Skin of body (tissue), 2 donors: Measurements from ENCODE around the gene ANKH. TPM values are rescaled to one million over a fixed set of nuclear protein-coding genes. Genes with fewer than 3 reads are reported as not detected.
"Not testable (repeated sequence)": the region's sequence is repeated elsewhere in the genome, so short reads cannot be mapped to it uniquely, and the experiment has no call there.

Experiments used
- DNase-seq: peaks from one replicate; lab custom pipeline; 2025; lab: John Stamatoyannopoulos, UW
- total RNA-seq: library from RNA; depleted of rRNA; stranded (reverse); fragments of >200 nt; gene quantifications from one replicate; pipeline ENCODE4 v1.2.3, GENCODE V29; 2014

Gene ANKH
- total RNA-seq, 1 donor from 2014 or later, result 23.2 TPM

- no peak for DNase-seq
Measured at GRCh38 chr5:14859150-14859549, 12.4 kb downstream of the ANKH start.

DNA sequence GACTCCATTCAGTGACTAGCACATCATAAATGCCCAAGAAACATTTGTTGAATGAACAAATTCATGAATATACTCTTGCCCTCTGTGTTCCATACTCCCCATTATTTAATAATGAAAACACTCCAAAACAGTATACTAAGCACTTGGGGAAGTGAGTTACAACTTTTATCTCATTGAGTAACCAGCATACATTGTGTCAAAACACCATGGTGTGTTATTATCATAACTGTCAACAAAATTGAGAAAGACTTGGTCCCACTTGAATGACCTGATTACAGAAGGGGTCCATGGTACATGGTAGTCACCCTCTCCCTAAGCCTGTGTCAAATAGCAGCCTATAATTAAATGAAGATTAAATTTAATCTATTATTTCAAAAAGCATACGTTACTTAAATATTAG is 16.2 kb downstream of the ANKH start:
- no peak for DNase-seq

DNA sequence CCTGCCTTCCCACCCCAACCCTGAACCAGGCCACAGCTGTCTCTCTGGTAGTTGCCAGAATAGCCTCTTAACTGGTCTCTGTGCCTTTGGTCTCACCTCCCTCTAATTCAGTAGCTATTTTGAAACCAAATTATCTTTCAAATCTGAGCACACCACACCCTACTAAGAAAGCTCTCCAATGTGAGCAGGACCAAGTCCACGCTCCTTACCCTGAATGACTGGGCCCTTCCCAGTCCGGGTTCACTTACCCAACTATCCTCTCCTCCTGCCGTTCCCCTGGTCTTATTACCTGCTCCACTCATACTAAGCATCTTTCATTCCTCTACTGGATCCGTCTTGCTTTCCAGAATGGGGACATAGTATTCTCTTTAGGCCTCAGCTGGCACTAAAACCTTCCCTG is 16.8 kb downstream of the ANKH start:
- no peak for DNase-seq

DNA sequence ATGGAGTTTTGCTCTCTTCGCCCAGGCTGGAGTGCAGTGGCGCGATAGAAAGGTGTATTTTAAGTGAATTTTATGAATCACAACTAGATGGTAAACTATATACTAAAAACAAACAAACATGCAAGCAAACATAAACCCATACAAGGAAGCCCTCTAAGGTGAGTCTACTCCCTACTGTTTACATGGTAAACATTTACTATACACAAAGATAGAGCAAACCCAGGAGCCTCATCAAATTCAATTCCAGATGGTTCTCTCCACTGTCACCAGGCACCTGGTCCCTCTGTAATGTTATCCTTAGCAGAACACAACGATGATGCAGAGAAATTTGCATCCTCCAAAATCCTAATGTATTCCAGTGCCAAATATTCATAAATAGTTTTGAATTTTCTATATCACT is 17.9 kb downstream of the ANKH start:
- no peak for DNase-seq

- DNase-seq, result no peak
Measured at GRCh38 chr5:14852779-14853178, 18.8 kb downstream of the ANKH start.

DNA sequence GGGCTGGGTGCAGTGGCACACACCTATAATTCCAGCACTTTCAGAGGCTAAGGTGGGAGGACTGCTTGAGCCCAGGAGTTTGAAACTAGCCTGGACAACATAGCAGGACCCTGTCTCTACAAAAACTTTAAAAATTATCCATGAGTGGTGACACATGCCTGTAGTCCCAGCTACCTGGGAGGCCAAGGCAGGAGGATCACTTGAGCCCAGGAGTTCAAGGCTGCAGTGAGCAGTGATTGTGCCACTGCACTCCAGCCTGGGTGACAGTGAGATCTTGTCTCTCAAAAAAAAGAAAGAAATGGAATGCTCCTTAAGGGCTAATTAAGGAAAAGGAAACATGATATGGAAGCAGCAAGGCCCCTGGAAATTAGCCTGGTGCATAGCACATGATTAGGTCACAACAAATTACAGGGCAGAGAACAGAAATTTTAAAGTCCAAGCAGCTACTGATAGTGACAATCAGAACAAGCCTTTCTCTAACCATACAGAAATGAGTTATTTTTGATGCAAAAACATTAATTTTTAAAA is 19.5 kb downstream of the ANKH start:
- DNase-seq, result no peak

DNA sequence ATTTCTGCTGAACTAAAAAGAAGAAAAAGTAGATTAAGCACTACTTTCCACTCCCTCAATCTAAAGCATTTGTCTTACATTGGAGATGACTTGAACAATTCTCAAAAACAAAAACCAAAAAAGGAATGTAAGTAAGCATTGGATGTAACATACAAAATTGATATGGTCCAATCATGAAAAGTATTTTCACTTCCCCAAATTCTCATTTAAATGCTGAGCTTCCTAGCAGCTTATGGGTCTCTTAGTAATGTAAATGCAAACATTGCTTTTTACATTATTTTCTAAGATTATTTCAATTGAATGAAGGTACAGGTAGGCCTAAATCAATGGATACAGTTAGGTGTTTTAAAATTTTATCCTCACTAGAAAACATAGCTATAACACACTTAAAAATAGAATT is 20.0 kb downstream of the ANKH start:
- DNase-seq, result no peak

GRCh38 chr5:14851050-14851419 is 20.5 kb downstream of the ANKH start:
- DNase-seq, result no peak

DNA sequence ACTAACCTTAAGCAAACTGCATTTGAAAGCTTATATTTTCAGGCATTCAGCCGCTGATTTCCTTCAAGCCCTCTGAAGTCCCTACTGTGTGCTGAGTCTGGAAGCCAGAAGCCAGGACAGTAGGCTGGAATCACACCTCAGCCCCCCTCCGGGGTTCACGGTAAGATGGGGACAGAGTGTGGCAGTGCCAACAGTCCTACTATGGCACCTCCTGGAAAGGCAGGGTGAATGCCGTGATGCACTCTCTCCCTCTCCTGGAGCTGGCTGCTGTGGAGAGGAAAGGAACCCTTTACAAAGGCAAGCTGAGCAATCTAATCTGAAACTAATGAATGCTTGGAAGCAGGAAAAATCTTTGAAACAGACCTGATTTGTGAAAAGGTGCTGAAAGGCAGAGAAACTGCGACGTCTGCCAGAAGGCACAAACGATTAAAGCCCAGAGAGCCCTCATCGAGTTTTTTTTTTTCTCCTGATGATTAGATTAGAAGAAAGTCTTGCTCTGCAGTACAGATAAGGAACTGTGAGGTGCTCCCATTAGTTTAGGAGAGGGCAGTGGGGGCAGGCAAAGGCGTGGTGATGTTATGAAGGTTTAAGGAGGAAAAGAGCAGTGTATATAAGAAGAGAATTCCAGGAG is 21.0 kb downstream of the ANKH start:
- DNase-seq, result no peak

GRCh38 chr5:14849516-14850294 is 21.9 kb downstream of the ANKH start:
- no peak for DNase-seq

DNA sequence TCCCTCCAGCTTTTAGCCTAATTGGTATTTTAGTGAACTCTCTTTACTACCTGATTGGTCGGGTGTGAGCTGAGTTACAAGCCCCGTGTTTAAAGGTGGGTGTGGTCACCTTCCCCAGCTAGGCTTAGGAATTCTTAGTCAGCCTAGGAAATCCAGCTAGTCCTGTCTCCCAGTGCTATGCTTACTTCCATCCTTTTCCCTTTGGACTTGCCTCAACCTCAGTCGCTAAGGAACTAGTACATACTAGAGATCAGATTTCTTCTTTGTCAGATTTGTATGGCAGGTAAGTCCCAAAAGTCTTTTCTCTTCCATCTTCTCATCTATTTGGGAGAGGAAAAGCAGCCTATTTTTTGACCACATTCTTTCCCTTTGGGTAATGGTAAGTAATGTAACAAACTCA is 22.6 kb downstream of the ANKH start:
- DNase-seq, result not testable (repeated sequence)

DNA sequence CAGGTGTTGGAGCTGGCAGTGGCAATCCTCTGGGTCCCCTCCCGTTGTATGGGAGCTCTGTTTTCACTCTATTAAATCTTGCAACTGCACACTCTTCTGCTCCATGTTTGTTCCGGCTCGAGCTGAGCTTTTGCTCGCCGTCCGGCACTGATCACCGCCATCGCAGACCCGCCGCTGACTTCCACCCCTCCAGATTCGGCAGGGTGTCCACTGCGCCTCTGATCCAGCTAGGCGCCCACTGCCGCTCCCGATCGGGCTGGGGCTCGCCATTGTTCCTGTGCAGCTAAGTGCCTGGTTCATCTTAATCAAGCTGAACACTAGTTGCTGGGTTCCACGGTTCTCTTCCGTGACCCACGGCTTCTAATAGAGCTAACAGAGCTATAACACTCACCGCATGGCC is 23.2 kb downstream of the ANKH start:
- DNase-seq, result no peak

GRCh38 chr5:14847471-14847870 is 24.1 kb downstream of the ANKH start:
- DNase-seq, result no peak

DNA sequence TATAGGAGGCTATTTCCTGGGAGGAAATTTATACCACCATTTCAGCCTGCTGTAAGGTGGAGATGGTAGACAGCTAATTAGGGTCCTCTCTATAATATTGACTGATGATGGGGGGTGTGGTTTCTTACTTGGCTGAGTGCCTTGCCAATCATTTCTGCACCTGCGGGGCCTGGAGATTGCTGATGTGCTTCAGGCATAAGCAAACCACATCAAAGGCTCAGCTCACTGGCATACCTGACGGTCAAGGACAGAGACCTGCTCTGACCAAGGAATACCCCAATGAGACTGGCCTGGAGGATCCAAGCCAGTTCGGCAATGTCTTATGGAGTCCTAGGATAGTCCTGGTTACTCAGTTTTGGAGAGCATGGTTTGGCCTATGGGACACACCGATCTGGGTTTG is 29.5 kb downstream of the ANKH start:
- DNase-seq, result no peak

DNA sequence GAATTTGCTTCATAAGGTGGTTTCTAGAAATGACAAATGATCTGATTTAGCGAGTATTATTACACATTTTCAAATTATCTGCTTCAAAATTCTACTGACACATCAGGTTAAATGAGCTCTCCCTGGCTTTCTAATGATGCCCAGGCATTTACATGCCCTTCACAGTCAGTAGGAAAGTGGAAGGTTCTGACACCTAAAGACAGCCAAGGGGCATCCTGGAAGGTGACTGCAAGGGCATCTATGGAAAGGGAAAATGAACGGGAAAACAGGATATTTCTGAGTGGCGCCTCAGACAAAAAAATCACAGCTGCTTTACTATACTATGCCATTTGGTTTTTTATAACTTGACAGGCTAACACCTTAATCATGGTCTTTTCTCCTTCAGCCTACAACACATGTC is 31.0 kb downstream of the ANKH start:
- no peak for DNase-seq

DNA sequence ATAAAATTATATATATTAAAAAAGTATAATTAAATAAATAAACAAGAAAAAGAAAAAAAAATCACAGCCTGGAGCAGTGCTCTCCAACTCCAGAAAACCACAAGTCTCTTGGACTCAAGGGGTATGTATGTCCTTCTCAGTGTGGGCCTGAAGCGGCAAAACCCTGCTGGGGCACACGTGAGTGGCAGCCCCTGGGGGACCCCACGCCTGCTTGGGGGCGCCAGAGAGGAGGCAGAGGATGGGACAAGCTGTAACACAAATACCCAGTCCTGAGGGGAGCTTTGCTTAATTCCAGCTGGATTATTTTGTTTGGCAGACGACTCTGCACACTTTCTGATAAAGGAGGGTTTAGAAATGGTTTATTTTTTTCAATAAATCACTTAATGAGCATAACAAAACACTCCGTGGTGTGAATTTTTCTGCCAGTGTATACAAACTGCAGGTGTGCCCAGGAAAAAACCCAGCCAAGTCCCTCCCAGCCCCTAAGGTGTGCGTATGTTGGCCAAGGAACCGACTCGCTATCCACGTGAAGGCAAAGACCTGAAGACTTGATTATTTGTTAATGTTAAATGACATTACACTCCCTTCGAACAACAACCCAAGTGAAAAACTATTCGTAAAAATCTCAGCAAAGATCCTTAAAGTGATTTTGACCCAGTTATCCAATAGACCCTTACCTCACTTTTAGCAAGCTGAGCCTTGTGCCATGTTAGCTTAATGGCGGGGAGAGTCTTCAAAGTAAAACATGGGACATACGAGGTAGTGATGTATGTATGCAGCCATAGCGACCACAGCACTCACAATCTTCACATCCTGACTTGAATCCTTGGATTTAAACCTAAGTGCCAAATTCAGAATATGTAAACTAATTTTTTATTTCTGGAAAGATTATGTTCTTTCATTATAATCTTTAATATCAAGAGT is 32.9 kb downstream of the ANKH start:
- no peak for DNase-seq

- not testable (repeated sequence) for DNase-seq
Measured at GRCh38 chr5:14837423-14838122, 34.0 kb downstream of the ANKH start.

DNA sequence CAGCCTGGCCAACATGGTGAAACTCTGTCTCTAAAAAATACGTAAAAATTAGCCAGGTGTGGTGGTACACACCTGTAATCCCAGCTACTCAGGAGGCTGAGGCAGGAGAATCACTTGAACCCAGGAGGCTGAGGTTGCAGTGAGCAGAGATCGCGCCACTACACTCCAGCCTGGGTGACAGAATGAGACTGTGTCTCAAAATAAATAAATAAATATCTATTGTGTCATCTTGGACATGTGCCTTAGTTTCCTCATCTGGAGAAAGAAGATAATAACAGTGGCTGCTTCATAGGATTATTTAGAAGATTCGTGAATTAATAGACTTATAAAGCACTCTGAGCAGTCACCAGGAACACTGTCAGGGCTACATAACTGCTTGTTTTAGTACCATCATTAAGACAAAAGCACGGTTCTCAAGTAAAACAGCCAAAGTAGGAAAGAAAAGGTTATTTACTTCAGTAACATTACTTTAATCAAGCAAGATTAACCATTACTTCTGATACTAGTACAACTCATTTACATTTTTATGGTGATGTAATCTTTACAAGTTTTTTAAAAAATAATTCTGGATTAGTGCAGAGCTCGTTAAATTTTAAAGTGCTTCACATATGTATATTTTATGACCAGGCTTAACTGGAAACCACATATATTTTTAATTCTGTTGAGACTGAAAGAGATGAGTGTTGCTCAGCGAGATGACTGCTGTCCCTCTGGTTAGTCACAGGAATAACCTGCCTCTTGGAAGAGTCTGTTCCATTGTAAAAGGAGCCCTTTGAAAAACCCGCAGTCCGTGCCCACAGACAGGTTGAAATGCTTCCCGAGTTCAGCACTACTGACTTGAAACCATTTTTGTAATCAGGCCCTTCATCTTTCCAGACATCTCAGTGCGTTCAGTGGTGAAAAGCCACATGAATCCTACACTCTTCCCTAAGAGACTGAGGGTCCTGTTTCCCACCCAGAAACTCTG is 36.7 kb downstream of the ANKH start:
- DNase-seq, result no peak

DNA sequence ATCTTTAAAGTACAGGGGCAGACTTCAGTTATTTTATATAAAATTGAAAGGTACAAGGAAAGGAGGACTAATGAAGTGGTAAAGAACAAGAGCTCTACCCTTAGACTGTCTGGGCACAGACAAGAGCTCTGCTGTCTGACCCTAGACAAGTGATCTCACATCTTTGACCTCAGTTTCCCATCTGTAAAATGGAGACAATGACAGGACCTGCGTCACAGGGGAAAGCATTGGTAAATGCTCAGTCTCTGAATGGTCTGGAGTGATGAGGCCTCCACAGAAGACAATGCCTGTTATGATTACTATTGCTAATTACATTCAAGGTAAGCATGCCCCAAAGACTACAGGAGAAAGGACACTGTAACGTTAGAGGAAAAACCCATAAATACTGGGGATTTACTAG is 37.5 kb downstream of the ANKH start:
- DNase-seq, result no peak

- DNase-seq, result no peak
Measured at GRCh38 chr5:14831006-14831338, 40.6 kb downstream of the ANKH start.
